Stomach (tissue), 4 donors: ENCODE results near the gene FCHSD2.

Source experiments
- POLR2A ChIP-seq, 4 donors: fragments of 450-650 bp; IDR thresholded peaks; one replicate each; pipeline ENCODE4 v1.6.1; 2016; ENCODE audit warnings: antibody characterized with exemption in 4 of 4, control low read depth in 2 of 4, mild to moderate bottlenecking in 1 of 4, moderate library complexity in 1 of 4
- TF ChIP-seq, protein P1 (sequence below), 7 experiments: fragments of 450-650 bp in 4 of 7; fragments of 200-600 bp in 3 of 7; sonication (generic) in 3 of 7; IDR thresholded peaks; one replicate each; pipeline ENCODE4 v1.5.1; 2016 to 2019; ENCODE audit warnings: antibody characterized with exemption in 7 of 7, control low read depth in 2 of 7, mild to moderate bottlenecking in 1 of 7

DNA sequence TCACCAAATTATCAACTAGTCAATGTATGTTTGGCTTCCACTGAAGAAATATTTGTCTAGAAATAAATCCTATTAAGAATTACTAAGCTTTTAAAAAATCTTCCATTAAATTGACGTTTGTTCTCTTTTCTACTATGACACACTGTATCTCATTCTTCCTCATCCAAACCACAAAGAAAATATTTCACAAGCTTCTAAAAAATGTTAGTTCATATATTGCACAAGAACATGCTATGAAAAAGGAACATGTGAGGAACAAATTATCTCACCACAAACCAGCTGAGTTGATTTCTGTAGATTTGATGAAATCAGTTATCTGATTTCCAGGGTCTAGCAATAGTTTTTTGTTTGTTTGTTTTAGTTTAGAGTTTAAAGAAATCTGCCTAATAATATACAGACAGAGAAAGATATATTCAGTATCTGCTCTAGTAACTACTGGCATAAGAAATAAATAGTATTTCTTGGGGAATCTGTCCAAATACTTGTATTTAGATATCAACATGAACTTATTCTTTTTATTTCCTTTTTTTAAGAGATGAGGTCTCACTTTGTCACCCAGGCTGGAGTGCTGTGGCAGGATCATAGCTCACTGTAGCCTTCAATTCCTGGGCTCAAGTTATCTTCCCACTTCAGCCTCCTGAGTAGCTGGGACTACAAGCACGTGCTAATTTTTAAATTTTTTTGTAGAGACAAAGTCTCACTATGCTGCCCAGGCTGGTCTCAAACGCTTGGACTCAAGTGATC, 166.2 kb downstream of the FCHSD2 start:
- TF ChIP-seq, protein P1, sequence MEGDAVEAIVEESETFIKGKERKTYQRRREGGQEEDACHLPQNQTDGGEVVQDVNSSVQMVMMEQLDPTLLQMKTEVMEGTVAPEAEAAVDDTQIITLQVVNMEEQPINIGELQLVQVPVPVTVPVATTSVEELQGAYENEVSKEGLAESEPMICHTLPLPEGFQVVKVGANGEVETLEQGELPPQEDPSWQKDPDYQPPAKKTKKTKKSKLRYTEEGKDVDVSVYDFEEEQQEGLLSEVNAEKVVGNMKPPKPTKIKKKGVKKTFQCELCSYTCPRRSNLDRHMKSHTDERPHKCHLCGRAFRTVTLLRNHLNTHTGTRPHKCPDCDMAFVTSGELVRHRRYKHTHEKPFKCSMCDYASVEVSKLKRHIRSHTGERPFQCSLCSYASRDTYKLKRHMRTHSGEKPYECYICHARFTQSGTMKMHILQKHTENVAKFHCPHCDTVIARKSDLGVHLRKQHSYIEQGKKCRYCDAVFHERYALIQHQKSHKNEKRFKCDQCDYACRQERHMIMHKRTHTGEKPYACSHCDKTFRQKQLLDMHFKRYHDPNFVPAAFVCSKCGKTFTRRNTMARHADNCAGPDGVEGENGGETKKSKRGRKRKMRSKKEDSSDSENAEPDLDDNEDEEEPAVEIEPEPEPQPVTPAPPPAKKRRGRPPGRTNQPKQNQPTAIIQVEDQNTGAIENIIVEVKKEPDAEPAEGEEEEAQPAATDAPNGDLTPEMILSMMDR (IDR thresholded peaks at IDR 0.05): no peak
- no peak for TF ChIP-seq POLR2A (IDR thresholded peaks at IDR 0.05)
